Esophagus squamous epithelium (tissue), 5 donors: ENCODE measurements around the gene DXO. TPM values are rescaled to one million over a fixed set of nuclear protein-coding genes. Genes with fewer than 3 reads are reported as not detected.

ENCODE experiments used
- DNase-seq: peaks from one replicate; lab custom pipeline; 2025; lab: John Stamatoyannopoulos, UW
- H3K27ac ChIP-seq, 4 donors: fragments of 200-600 bp; sonication (generic); one replicate each; pipeline ENCODE4 v1.5.1; 2016 to 2019; ENCODE audit warnings: mild to moderate bottlenecking in 1 of 4
- H3K27me3 ChIP-seq, 4 donors: fragments of 200-600 bp; sonication (generic); 1 replicate in 3 of 4; 2 replicates in 1 of 4; pipeline versions ENCODE4 v1.5.1 to v1.6.0; 2017 to 2021; ENCODE audit warnings: antibody characterized with exemption in 1 of 4
- H3K36me3 ChIP-seq, 3 donors: fragments of 200-600 bp; sonication (generic); one replicate each; pipeline ENCODE4 v1.5.1; 2016 to 2019
- H3K4me1 ChIP-seq, 3 donors: fragments of 200-600 bp; sonication (generic); one replicate each; pipeline ENCODE4 v1.5.1; 2017 to 2019
- H3K4me3 ChIP-seq, 4 donors: fragments of 200-600 bp; sonication (generic); 1 replicate in 3 of 4; 2 replicates in 1 of 4; pipeline ENCODE4 v1.5.1; 2016 to 2019; ENCODE audit warnings: mild to moderate bottlenecking in 2 of 4, moderate library complexity in 1 of 4
- H3K9me3 ChIP-seq, 3 donors: fragments of 200-600 bp; sonication (generic); one replicate each; pipeline ENCODE4 v1.5.1; 2016 to 2019
- CTCF ChIP-seq, 6 experiments: fragments of 450-650 bp in 4 of 6; fragments of 200-600 bp in 2 of 6; sonication (generic) in 2 of 6; IDR thresholded peaks; one replicate each; pipeline ENCODE4 v1.5.1; 2016 to 2019; ENCODE audit warnings: antibody characterized with exemption in 6 of 6, mild to moderate bottlenecking in 4 of 6, moderate library complexity in 4 of 6
- POLR2A ChIP-seq, 4 donors: fragments of 450-650 bp; IDR thresholded peaks; one replicate each; pipeline ENCODE4 v1.6.1; 2017; ENCODE audit warnings: antibody characterized with exemption in 4 of 4, mild to moderate bottlenecking in 4 of 4, moderate library complexity in 3 of 4
- WGBS, 2 donors: methylation state at CpG; one replicate each; pipeline ENCODE4 v1.1.5; 2018; 5-methylcytosine and 5-hydroxymethylcytosine counted together
- intact Hi-C: fragments of 100-400 bp; cut with DNase I; formaldehyde crosslinking; loops from one replicate; pipeline ENCODE4 v1.15.0; 2022
- total RNA-seq, 4 donors: library from RNA; depleted of rRNA; stranded (reverse); fragments of >200 nt; gene quantifications; one replicate each; pipeline ENCODE4 v1.1.0, GENCODE V29; 2016
- donor health status: DM: yes; HTN: yes; CAD: no.

The DXO gene
- total RNA-seq, 4 donors from 2014 or later: 7.8 to 13.2 (median 8.8) TPM

DNA sequence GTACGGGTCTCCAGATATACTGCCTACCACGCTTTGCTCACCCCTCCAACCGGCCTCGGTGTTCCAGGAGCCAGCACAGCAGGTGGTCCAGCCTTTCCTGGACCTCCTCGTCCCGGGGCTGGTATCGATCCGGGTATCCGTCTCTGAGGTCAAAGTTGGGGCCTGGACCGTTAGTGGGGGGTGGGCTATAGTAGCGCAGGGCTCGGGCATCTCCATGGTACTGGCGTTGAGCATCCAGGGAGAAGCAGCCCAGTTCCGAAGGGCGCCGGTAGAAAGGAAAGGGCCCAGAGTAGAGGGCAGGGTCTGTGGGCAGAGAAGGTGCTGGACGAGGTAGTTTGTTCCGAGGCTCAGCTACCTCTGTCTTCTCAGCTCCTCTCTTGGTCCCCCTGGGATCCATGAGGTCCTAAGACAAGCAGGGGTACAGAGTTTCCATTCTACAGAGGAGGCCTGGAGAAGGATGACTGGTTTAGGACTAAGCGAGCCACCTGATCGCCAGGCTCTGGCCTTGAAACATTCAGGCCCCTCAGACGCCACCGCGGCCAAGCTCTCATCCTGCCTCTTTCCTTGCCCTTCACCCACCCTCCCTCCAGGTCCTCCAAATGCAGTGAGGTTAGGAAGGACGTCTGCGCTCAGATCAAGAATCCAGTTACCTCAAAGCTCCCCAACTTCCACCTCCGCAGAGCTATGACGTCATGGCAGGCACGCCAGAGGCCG is 502 bp downstream of the DXO start:
- no peaks in the 10 kb centered on the region for H3K9me3 ChIP-seq
- 18 to 19% methylated on average over 18 of the region's 29 CpGs for WGBS, 2 donors
- DNase-seq: no peak
- peaks cover 13 to 39% (median 22%) of the 10 kb centered on the region in 3 donors for H3K4me1 ChIP-seq
- no peaks in the 10 kb centered on the region for H3K27me3 ChIP-seq
- TF ChIP-seq CTCF (IDR thresholded peaks at IDR 0.05): peak in 1 of 6 experiments; percentile 9
- TF ChIP-seq POLR2A (IDR thresholded peaks at IDR 0.05): no peak
- peaks cover 23 to 44% (median 27%) of the 10 kb centered on the region in 3 donors for H3K36me3 ChIP-seq
- peak overlapping the region; percentile 95 to 99 (median 98) for H3K27ac ChIP-seq
- intact Hi-C loops: no loop called here
- H3K4me3 ChIP-seq: peak overlapping the region; percentile 66 to 81 (median 78)

DNA sequence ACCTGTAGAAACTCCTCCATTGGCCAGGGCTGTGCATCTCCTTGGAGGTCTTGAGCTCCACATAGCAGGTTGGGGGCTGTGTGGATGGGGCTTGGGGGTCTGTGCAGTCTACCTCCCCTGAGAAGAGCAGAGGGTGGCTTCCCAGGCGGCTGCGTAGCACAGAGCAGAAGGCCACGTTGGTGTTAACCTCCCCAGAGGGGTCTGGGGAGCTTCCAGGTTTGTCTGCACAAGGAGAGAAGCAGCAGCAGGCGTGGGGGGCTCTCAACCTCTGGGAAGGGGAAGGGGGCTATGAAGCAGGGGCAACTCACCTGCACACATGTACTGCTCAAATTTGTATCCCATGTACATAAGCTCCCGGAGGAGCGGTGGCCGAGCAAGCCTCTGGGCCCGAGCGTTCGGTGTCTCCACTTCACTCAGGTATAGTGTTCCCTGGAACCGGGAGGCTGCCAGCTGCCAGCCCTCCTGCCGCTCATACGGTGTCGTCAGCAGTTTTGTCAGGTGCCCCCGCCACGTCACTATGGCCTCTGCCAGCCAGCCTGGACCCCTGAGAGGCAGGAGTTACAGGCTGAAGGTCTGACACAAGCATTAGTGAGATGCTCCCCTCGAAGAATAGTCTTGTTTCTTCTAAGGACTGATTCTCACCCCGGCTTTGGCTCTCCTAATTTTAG is 1.2 kb downstream of the DXO start:
- TF ChIP-seq POLR2A (IDR thresholded peaks at IDR 0.05) (no peak), CTCF (IDR thresholded peaks at IDR 0.05) (no peak)
- Histone ChIP-seq H3K27me3 (no peaks in the 10 kb centered on the region), H3K4me1 (peaks cover 13 to 39% (median 22%) of the 10 kb centered on the region in 3 donors), H3K4me3 (peak overlapping the region; percentile 66 to 81 (median 78)), H3K9me3 (no peaks in the 10 kb centered on the region), H3K27ac (peak overlapping the region; percentile 95 to 99 (median 98)), H3K36me3 (peaks cover 27 to 51% (median 27%) of the 10 kb centered on the region in 3 donors)
- no peak for DNase-seq
- WGBS, 2 donors: 70 to 81% methylated on average over 11 to 12 of the region's 18 CpGs
- intact Hi-C loops: no loop called here

DNA sequence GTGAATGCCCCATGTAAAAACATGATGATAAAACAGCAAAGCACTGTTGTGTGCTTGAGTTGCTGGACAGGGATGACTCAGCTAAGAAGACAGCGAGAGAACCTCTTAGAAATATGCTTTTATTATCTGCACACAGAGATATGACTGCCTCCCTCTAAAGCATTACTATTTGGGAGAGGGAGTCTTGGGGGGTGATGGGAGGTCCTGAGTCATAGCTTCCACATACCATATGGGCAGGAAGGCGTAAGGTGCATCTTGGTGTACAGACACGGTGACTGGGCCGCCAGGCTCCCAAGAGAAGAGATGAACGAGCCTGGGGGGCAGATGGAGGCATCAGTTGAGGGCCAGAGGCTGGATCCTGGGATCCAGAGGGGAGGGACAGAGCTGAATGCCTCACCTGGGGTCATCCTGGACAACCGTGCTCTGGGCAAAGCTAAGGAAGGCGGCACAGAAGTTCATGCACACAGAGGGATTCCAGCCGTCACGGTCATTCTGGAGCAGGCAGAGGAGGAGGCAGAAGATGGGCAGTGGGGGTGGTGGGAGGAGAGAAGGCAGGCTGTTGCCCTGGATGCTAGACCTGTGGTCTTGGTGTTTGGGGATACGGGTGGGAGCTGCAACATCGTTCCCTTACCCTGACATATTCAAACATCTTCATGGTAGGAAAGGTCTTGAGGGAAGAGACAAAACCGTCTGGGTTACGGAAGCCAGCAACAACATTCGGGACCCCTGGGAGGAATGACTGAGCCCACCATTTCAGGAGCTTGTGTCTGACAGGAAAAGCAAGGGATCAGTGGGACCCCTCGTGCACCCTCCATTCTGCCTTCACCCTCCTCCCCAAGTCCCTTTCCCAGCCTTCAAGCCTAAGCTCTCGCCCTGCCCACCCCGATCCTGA is 2.0 kb downstream of the DXO start:
- no peaks in the 10 kb centered on the region for H3K27me3 ChIP-seq
- 65 to 71% methylated on average over 14 to 16 of the region's 17 CpGs for WGBS, 2 donors
- H3K4me3 ChIP-seq: peak overlapping the region in 2 of 4 donors; percentile 79 to 81
- intact Hi-C loops: no loop called here
- H3K4me1 ChIP-seq: peaks cover 13 to 39% (median 22%) of the 10 kb centered on the region in 3 donors
- peak overlapping the region; percentile 95 to 99 (median 98) for H3K27ac ChIP-seq
- no peaks in the 10 kb centered on the region for H3K9me3 ChIP-seq
- no peak for DNase-seq
- TF ChIP-seq CTCF (IDR thresholded peaks at IDR 0.05): no peak
- no peak for TF ChIP-seq POLR2A (IDR thresholded peaks at IDR 0.05)
- H3K36me3 ChIP-seq: peaks cover 27 to 58% (median 29%) of the 10 kb centered on the region in 3 donors

DNA sequence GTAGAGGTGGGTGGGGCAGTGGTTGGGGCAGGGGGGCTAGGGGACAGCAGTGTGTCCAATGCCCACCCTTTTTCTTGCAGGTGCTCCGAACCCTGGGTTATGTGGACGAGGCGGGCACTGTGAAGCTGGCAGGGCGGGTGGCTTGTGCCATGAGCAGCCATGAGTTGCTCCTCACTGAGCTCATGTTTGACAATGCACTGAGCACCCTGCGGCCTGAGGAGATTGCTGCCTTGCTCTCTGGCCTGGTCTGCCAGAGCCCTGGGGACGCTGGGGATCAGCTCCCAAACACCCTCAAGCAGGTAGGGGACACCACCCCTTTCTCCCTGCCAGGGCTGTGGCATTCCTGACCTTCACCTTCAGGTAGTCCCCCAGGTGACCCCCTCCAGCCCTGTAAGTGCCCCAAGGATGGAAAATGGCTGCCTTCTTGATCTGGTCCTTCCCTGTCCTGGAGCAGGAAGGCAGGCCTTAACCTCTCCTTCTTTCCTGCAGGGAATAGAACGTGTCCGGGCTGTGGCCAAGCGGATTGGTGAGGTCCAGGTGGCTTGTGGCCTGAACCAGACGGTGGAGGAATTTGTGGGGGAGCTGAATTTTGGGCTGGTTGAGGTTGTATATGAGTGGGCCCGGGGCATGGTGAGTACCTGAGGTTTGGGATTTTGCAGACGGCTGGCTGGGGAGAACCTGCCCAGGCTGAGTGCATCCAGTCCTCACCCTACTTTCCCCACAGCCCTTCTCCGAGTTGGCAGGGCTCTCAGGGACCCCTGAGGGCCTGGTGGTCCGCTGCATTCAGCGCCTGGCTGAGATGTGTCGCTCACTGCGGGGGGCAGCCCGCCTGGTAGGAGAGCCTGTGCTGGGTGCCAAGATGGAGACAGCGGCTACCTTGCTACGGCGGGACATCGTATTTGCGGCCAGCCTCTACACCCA is 2.9 kb downstream of the DXO start:
- H3K27ac ChIP-seq: no peak overlapping the region

More for the DNA sequence above, 2.9 kb downstream of the DXO start:
- no peak for DNase-seq
- Histone ChIP-seq H3K4me3 (no peak overlapping the region), H3K9me3 (no peaks in the 10 kb centered on the region), H3K27me3 (no peaks in the 10 kb centered on the region), H3K36me3 (peaks cover 27 to 67% (median 38%) of the 10 kb centered on the region in 3 donors), H3K4me1 (peaks cover 13 to 38% (median 22%) of the 10 kb centered on the region in 3 donors)
- WGBS, 2 donors: 86 to 88% methylated on average over 4 to 12 of the region's 23 CpGs
- TF ChIP-seq POLR2A (IDR thresholded peaks at IDR 0.05) (no peak), CTCF (IDR thresholded peaks at IDR 0.05) (no peak)
- intact Hi-C loops: no loop called here
